ENCODE results near the gene RNF225. TPM values are rescaled to one million over a fixed set of nuclear protein-coding genes. Genes with fewer than 3 reads are reported as not detected.
A peak's percentile ranks its signal among the peaks of the same experiment; 100 is the strongest.

Gene RNF225
- total and polyA plus RNA-seq, 9 of the 15 experiments (the other 6 are each of a cell fraction or from before 2014, with no cell fraction given) = 0.33 TPM; not detected in 8

GRCh38 chr19:58364146-58364545 lies 31.3 kb upstream of the RNF225 start:
- Histone ChIP-seq H2AFZ (ENCODE audit: low read depth, low read length) (no peak overlapping the region), H3K27me3 (ENCODE audit: control insufficient read depth in 2 of 2, insufficient read depth in 2 of 2, low read length in 2 of 2) (no peaks in the 10 kb centered on the region), H4K20me1 (replicated peaks; ENCODE audit: control insufficient read depth, insufficient read depth, low read length) (no peaks in the 10 kb centered on the region), H3K9me1 (ENCODE audit: control insufficient read depth, insufficient read depth, low read length) (no peaks in the 10 kb centered on the region), H3K4me2 (ENCODE audit: insufficient read depth, low read length) (no peak overlapping the region), H3K27ac (ENCODE audit: extremely low read depth, low read depth, low read length) (no peak overlapping the region), H3K9me3 (replicated peaks; ENCODE audit: control insufficient read depth, insufficient read depth, low read depth, low read length) (no peaks in the 10 kb centered on the region), H3K4me3 (no peak overlapping the region), H3K4me1 (replicated peaks in 1 of 2; ENCODE audit: control insufficient read depth in 2 of 2, insufficient read depth in 2 of 2, low read length in 2 of 2) (peaks cover 7 to 44% of the 10 kb centered on the region in 2 experiments; a peak in 3 of 5 replicates), H3K9ac (ENCODE audit: insufficient read depth in 1 of 2, low read depth in 2 of 2, low read length in 2 of 2) (no peak overlapping the region; a peak in 1 of 4 replicates), H3K36me3 (ENCODE audit: control insufficient read depth, insufficient read depth, low read length) (no peaks in the 10 kb centered on the region), H3K79me2 (ENCODE audit: control insufficient read depth, insufficient read depth, low read length) (peaks cover 7% of the 10 kb centered on the region; the same call in 1 of the 3 replicates)
- no TSS peak for BruUV-seq (replicated peaks)
- POLR2A ChIA-PET = interaction anchor here (0.6 to 2.0 kb wide), 7 partner anchors 13 to 160 kb away, joined by 3 to 6 read pairs (median 4); partner anchors contain the start of gene RPS5
- intact Hi-C loops (cut with micrococcal nuclease) (no loop called here), in situ Hi-C loops (cut with MboI) (no loop called here)
- 77% methylated on average over 5 of the region's 5 CpGs for WGBS (ENCODE audit: insufficient coverage, low coverage, missing lambda C conversion rate)
- TF ChIP-seq GABPA (tag; conservative IDR thresholded peaks at IDR 0.05; ENCODE audit: low read depth) (no peak), TRIM28 (IDR thresholded peaks at IDR 0.05) (no peak), ELK1 (CRISPR knock-in tag; IDR thresholded peaks at IDR 0.05) (no peak), E2F6 (IDR thresholded peaks at IDR 0.05; ENCODE audit: borderline replicate concordance in 1 of 2, extremely low read depth in 1 of 2, insufficient read depth in 1 of 2, insufficient read length in 1 of 2, low read depth in 1 of 2, low read length in 1 of 2, poor library complexity in 1 of 2, severe bottlenecking in 1 of 2) (no peak), ARID3A (IDR thresholded peaks at IDR 0.05; ENCODE audit: borderline replicate concordance, low read depth, low read length) (no peak), SPI1 (IDR thresholded peaks at IDR 0.05; ENCODE audit: borderline replicate concordance, low read depth, low read length) (0 out of 2 replicates have a peak, but pooled peaks have one; percentile 17), MAX (CRISPR knock-in tag; IDR thresholded peaks at IDR 0.05) (no peak)
- no peak for DNase-seq (ENCODE audit: extremely low read depth in 1 of 4, low spot score in 3 of 4)
- ATAC-seq = no peak
- no peak for FAIRE-seq
- CTCF ChIA-PET (ENCODE audit: low intra/inter-chr PET ratio) = no interaction called here
